A673 (cell line): ENCODE measurements around the gene KCNN1.

Experiments
- EZH2 ChIP-seq: fragments of 200-600 bp; sonication (generic); IDR thresholded peaks from 2 replicates; pipeline ENCODE4 v1.6.1; 2017; ENCODE audit warnings: borderline replicate concordance, low read depth, mild to moderate bottlenecking, mixed read lengths, antibody characterized with exemption, low read length; ENCODE audit not compliant: poor library complexity, severe bottlenecking
- TF ChIP-seq, protein P1 (sequence below): fragments of 300-800, 200-600 bp; sonication (generic); conservative IDR thresholded peaks from 2 replicates; pipeline ENCODE4 v1.5.1; 2017; ENCODE audit warnings: low read depth, mild to moderate bottlenecking, antibody characterized with exemption, low read length, moderate library complexity, mixed read lengths

DNA sequence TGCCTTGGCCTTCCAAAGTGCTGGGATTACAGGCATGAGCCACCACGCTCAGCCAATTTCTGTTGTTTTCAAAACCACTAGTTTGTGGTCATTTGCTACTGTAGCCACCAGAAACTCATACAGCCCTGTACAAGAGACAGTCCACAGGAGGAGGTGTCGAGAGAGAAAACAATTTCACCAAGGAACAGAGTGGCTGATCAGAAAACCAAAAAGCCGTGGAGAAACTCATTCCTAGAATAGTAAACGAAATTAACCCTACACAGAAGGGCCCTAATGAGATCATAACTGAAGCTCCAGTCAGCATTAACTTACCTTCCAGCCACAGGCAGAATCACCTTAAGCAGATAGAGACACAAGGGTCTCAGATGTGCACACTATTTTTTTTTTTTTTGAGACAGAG is 37.9 kb upstream of the KCNN1 start:
- TF ChIP-seq, protein P1, sequence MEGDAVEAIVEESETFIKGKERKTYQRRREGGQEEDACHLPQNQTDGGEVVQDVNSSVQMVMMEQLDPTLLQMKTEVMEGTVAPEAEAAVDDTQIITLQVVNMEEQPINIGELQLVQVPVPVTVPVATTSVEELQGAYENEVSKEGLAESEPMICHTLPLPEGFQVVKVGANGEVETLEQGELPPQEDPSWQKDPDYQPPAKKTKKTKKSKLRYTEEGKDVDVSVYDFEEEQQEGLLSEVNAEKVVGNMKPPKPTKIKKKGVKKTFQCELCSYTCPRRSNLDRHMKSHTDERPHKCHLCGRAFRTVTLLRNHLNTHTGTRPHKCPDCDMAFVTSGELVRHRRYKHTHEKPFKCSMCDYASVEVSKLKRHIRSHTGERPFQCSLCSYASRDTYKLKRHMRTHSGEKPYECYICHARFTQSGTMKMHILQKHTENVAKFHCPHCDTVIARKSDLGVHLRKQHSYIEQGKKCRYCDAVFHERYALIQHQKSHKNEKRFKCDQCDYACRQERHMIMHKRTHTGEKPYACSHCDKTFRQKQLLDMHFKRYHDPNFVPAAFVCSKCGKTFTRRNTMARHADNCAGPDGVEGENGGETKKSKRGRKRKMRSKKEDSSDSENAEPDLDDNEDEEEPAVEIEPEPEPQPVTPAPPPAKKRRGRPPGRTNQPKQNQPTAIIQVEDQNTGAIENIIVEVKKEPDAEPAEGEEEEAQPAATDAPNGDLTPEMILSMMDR = no peak
- TF ChIP-seq EZH2 = no peak
